RWPE2 (cell line): Measurements from ENCODE around the gene PLXNA4.

Experiments
- ATAC-seq: fragments of 200-7000 bp; cut with Tn5 transposase; 3 replicates; pipeline ENCODE4 v1.9.1; 2021; ENCODE audit warnings: low read depth
- DNase-seq: peaks from one replicate; pipeline ENCODE4 v3.0.0-alpha.2; 2020; ENCODE audit warnings: low spot score
- H3K27ac ChIP-seq: fragments of 450-650 bp; 2 replicates; pipeline ENCODE4 v1.5.1; 2017; ENCODE audit warnings: mild to moderate bottlenecking; ENCODE audit not compliant: poor library complexity, severe bottlenecking
- H3K27me3 ChIP-seq: fragments of 250-450 bp; sonication (Bioruptor Pico); 2 replicates; pipeline ENCODE4 v1.5.1; 2021; ENCODE audit warnings: mild to moderate bottlenecking, moderate library complexity; ENCODE audit not compliant: insufficient read depth, poor library complexity, severe bottlenecking
- H3K36me3 ChIP-seq: fragments of 250-450 bp; sonication (Bioruptor Pico); 2 replicates; pipeline ENCODE4 v1.5.1; 2020; ENCODE audit warnings: low read depth, mild to moderate bottlenecking, moderate library complexity
- H3K4me1 ChIP-seq: fragments of 250-450 bp; sonication (Bioruptor Pico); 2 replicates; pipeline ENCODE4 v1.5.1; 2021; ENCODE audit warnings: mild to moderate bottlenecking, moderate library complexity; ENCODE audit not compliant: insufficient read depth, poor library complexity, severe bottlenecking
- H3K4me3 ChIP-seq: fragments of 250-450 bp; sonication (Bioruptor Pico); 2 replicates; pipeline ENCODE4 v1.5.1; 2021; ENCODE audit warnings: mild to moderate bottlenecking, moderate library complexity; ENCODE audit not compliant: severe bottlenecking
- H3K9me3 ChIP-seq: fragments of 250-450 bp; sonication (Bioruptor Pico); 2 replicates; pipeline ENCODE4 v1.5.1; 2021; ENCODE audit warnings: mild to moderate bottlenecking, moderate library complexity; ENCODE audit not compliant: severe bottlenecking
- TF ChIP-seq, protein P1 (sequence below): fragments of 450-650 bp; IDR thresholded peaks from one replicate; pipeline ENCODE4 v1.5.1; 2017; ENCODE audit warnings: mild to moderate bottlenecking, moderate library complexity; ENCODE audit not compliant: poor library complexity, severe bottlenecking

PLXNA4 gene

DNA sequence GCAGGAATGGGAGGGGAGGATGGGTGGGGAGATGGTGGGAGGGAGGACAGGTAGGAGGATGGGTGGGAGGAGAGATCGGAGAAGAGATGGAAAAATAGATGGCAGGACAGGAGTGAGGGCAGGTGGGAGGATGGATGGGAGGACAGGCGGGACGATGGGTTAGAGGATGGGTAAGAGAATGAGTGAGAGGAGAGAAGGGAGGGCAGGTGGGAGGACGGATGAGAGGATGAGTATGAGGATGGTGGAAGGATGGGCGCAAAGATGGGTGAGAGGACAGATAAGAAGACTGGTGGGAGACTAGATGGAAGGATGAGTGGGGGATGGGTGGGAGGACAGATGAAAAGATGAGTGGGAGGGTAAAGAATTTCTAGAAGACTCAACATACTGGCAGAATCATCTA, 438.6 kb downstream of the PLXNA4 start:
- H3K36me3 ChIP-seq: no peaks in the 10 kb centered on the region
- DNase-seq: no peak
- H3K4me3 ChIP-seq: no peak overlapping the region
- H3K27me3 ChIP-seq: no peaks in the 10 kb centered on the region
- no peaks in the 10 kb centered on the region for H3K9me3 ChIP-seq
- TF ChIP-seq, protein P1, sequence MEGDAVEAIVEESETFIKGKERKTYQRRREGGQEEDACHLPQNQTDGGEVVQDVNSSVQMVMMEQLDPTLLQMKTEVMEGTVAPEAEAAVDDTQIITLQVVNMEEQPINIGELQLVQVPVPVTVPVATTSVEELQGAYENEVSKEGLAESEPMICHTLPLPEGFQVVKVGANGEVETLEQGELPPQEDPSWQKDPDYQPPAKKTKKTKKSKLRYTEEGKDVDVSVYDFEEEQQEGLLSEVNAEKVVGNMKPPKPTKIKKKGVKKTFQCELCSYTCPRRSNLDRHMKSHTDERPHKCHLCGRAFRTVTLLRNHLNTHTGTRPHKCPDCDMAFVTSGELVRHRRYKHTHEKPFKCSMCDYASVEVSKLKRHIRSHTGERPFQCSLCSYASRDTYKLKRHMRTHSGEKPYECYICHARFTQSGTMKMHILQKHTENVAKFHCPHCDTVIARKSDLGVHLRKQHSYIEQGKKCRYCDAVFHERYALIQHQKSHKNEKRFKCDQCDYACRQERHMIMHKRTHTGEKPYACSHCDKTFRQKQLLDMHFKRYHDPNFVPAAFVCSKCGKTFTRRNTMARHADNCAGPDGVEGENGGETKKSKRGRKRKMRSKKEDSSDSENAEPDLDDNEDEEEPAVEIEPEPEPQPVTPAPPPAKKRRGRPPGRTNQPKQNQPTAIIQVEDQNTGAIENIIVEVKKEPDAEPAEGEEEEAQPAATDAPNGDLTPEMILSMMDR: no peak
- H3K27ac ChIP-seq: no peak overlapping the region
- no peak for ATAC-seq
- peaks cover 19% of the 10 kb centered on the region for H3K4me1 ChIP-seq

DNA sequence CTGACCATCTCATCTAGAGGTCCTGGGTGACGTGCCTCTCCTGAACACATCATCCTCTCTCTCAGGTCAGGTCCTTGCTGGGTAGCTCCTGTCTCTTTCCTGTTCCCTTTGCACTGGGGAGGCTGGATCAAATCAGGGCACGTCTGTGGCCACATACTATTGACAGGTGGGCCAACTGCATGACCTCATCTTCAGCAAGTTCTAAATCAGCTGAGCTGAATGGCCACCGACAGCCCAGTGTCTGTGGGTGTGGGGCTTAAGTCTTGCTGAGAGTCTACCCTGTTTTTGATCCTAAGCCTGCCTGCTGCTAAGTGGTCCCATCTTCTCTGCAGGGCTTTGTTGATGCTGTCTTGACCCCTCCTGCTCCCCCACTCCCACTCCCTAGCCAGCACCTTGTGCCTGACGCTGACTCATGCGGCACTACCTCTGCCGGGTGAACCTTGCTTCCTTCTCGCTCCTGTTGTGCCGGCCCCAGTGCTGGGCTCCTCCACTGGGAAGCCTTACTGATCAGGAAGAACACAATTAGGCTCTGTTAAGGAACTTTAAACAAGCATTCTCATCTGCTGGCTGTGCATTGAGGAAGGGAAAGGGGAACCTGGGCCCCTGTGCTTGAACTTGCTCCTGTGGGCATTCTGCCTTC, 440.4 kb downstream of the PLXNA4 start:
- TF ChIP-seq, protein P1: no peak

DNA sequence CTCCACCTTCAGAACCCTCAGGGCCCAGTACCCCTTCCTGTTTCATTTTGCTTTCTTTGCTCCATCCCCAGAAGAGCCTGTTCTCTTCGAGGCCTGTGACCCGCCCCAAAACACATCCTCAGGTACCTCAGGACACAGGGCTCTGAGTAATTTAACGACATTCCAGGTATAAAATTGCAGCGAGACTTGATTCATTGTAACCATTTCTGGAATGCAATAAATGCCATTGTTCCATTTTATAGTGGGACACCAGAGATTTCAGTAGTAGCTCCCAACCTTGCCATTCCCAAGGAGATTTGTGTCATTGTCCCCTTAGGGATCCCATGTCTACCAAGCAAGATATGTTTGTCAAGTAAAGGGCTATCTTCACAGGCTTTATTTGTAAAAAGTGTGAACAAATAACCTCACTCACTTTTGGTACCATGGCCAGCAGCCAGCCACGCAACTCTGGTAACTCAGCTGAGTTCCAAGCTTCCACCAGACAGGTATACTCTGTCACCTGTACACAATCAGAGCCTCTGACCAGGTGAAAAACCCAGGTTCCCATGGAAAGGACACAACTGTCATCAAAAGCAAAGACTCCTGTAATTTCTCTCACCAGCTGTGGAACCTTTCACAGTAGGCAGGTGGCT, 441.3 kb downstream of the PLXNA4 start:
- ATAC-seq: no peak
- no peak for DNase-seq
- Histone ChIP-seq H3K36me3 (no peaks in the 10 kb centered on the region), H3K27me3 (no peaks in the 10 kb centered on the region), H3K4me3 (no peak overlapping the region), H3K9me3 (no peaks in the 10 kb centered on the region), H3K4me1 (peaks cover 14% of the 10 kb centered on the region), H3K27ac (no peak overlapping the region)
- TF ChIP-seq, protein P1: no peak

More for the DNA sequence above, 440.4 kb downstream of the PLXNA4 start:
- no peak overlapping the region for H3K4me3 ChIP-seq
- no peaks in the 10 kb centered on the region for H3K27me3 ChIP-seq
- no peak overlapping the region for H3K27ac ChIP-seq
- no peaks in the 10 kb centered on the region for H3K9me3 ChIP-seq
- peaks cover 18% of the 10 kb centered on the region for H3K4me1 ChIP-seq
- no peak for DNase-seq
- no peak for ATAC-seq
- no peaks in the 10 kb centered on the region for H3K36me3 ChIP-seq

DNA sequence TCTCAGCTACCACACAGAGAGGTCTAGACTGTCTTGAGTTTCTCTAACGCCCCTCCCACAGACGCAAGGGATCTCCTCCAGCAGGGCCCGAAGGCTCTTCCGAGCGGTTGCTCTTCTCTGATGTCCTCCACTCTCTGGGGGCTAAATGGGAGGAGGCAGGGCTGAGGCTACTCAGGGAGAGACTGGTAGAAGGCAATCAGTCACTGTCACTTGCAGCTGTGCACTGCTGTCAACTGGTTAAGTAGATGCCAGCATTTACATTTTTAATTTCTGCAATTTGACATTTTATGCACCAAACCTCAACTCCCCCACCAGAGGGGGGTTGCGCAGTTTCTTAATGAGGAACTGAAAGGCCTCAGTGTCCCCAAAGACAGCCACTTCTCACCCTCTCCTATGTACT, 442.8 kb downstream of the PLXNA4 start:
- Histone ChIP-seq H3K9me3 (no peaks in the 10 kb centered on the region), H3K27ac (no peak overlapping the region), H3K36me3 (no peaks in the 10 kb centered on the region), H3K27me3 (no peaks in the 10 kb centered on the region), H3K4me3 (no peak overlapping the region), H3K4me1 (peaks cover 5% of the 10 kb centered on the region)
- TF ChIP-seq, protein P1: no peak
- ATAC-seq (no peak), DNase-seq (no peak)

DNA sequence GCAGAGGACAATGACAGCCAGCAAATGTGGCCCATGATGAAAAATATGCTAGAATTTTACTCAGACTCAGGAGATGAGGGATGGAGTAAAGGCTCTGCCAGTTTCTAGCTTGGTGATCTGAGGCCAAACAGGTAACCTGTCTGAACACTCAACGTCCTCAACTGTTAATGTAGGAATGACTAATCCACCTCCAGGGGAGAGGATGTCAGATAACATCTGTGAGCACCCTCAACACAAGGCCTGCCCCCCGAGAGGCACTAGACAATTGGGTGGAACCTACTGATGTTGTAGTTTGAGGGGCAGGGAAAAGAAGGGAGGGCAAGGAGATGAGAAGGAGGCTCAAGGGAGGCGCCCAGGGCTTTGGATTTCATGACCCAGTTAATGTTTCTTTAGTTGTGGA, 445.1 kb downstream of the PLXNA4 start:
- Histone ChIP-seq H3K27ac (no peak overlapping the region), H3K36me3 (no peaks in the 10 kb centered on the region), H3K4me1 (peaks cover 5% of the 10 kb centered on the region), H3K4me3 (no peak overlapping the region), H3K27me3 (no peaks in the 10 kb centered on the region), H3K9me3 (no peaks in the 10 kb centered on the region)
- peak; percentile 57; the same call in 1 of the 3 replicates for ATAC-seq
- TF ChIP-seq, protein P1: no peak
- no peak for DNase-seq
